Measurements from ENCODE around the gene RABL6. TPM values are rescaled to one million over a fixed set of nuclear protein-coding genes. Genes with fewer than 3 reads are reported as not detected.

RABL6 gene
- total RNA-seq, 1 experiment from 2014 or later, result 43.1 TPM

DNA sequence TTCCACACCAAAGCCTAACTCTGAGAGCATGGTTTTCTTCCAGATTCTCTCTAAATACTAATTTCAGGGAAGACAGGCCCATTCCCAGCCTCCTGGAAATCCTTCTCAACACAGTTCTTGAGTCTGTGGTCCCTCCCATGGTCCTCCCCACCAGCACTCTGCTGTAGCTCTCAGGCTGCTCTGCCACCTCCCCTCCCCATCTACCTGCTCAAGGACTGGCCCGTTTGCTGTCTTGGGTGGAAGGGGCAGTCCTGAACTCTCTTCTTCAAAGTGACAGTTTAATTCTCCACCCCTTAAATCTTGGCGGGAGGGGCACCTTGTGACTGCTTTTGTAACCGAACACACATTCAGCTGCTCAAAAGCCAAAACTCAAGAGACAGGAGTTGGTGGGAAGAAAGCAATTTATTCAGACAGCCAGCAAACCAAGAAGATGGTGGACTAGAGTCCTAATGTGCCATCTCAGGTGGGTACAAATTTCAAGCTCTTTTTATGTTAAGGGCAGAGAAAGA lies 35.8 kb upstream of the RABL6 start:
- peaks cover 5% of the 10 kb centered on the region; the same call in 1 of the 2 replicates for H3K36me3 ChIP-seq (ENCODE audit: insufficient read depth, low read length)
- no peak for DNase-seq
- peaks cover 15% of the 10 kb centered on the region for H3K4me1 ChIP-seq (ENCODE audit: low read length)
- H3K27ac ChIP-seq (ENCODE audit: low read length), result no peak overlapping the region
- H4K20me1 ChIP-seq (ENCODE audit: insufficient read depth, low read depth, low read length), result no peaks in the 10 kb centered on the region
- no peak overlapping the region for H3K4me2 ChIP-seq (ENCODE audit: low read depth, low read length, poor library complexity, severe bottlenecking)
- no peak overlapping the region for H3K9ac ChIP-seq (ENCODE audit: low read length)
- no peaks in the 10 kb centered on the region for H3K9me3 ChIP-seq (ENCODE audit: low read length)
- H3K27me3 ChIP-seq (ENCODE audit: low read length), result no peaks in the 10 kb centered on the region
- no peaks in the 10 kb centered on the region for H3K79me2 ChIP-seq (ENCODE audit: low read length)
- no peak overlapping the region for H3K4me3 ChIP-seq (ENCODE audit: low read length)
- H2AFZ ChIP-seq (ENCODE audit: low read length), result no peak overlapping the region
- no peaks in the 10 kb centered on the region for H3K9me2 ChIP-seq (replicated peaks; ENCODE audit: insufficient read depth, low read length)

DNA sequence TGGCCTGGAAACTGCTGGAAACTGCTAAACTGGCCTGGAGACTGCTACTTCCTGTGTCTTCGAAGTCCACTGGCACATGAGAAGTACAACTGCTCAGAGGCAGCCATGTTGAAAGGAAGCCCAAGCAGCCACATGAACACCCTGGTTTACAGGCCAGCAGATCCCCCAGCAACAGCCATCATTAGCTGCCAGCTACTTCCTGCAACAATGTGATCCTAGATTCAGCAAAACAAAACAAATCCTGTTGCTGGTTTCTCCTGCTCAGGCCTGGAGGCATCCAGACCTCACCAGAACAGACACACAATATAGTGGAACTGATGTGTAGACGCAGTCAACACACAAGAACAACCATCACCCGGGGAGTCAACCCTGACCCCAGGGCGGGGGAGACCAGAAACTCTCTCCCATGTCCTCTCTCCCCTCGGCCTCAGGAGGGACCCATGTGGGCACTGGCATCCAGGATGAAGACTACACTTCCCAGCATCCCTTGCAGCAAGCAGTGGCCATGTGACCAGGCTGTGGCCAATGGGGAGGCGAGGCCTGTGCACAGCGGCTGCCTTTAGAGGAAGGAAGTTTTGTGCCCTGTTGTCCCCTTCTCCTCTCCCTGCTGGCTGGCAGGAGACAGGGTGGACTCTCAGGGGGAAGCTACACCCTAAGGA lies 34.2 kb upstream of the RABL6 start:
- H3K9me2 ChIP-seq (replicated peaks; ENCODE audit: insufficient read depth, low read length), result no peaks in the 10 kb centered on the region
- no peaks in the 10 kb centered on the region for H3K9me3 ChIP-seq (ENCODE audit: low read length)
- peak; percentile 89 for DNase-seq

DNA sequence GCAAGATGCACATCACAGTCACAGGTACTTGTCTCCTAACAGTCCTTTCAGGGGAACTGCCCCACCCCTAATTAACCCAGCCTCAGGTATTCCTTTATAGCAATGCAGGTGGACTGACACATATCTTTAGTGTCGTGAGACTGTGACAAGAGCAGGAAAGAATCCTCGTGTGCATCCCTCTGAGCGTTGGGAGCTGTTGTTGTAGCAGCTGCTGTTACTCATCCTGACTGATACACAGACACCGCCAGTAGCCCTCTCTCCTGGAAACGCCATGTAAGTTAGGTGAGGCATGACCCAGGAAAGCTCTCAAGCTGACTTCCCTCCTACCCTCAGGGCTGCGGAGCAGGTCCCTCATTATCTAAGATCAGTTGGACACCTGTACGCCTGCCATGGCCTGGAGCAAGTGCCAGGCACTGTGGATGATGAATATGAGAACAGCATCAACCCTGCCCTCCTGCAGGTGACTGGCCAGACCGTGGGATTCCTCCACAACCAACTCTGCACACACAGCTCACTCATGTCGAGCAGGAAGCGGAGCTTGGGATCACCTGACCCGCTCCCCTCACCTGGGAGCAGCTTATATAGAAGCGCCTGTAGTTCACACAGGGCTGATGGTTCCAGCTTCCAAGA lies 33.2 kb upstream of the RABL6 start:
- Histone ChIP-seq H3K9me2 (replicated peaks; ENCODE audit: insufficient read depth, low read length) (no peaks in the 10 kb centered on the region), H2AFZ (ENCODE audit: low read length) (0 out of 2 replicates have a peak overlapping the region, but pooled peaks have one; percentile 97)

More for the DNA sequence above, 34.2 kb upstream of the RABL6 start:
- no peaks in the 10 kb centered on the region for H3K27me3 ChIP-seq (ENCODE audit: low read length)
- no peaks in the 10 kb centered on the region for H4K20me1 ChIP-seq (ENCODE audit: insufficient read depth, low read depth, low read length)
- H3K27ac ChIP-seq (ENCODE audit: low read length), result no peak overlapping the region
- peak overlapping the region; percentile 97 for H2AFZ ChIP-seq (ENCODE audit: low read length)
- no peak overlapping the region for H3K4me2 ChIP-seq (ENCODE audit: low read depth, low read length, poor library complexity, severe bottlenecking)
- peaks cover 5% of the 10 kb centered on the region; the same call in 1 of the 2 replicates for H3K36me3 ChIP-seq (ENCODE audit: insufficient read depth, low read length)
- peak overlapping the region; percentile 10; the same call in 1 of the 2 replicates for H3K9ac ChIP-seq (ENCODE audit: low read length)
- H3K4me3 ChIP-seq (ENCODE audit: low read length), result peak overlapping the region; percentile 14; the same call in 1 of the 2 replicates
- H3K79me2 ChIP-seq (ENCODE audit: low read length), result no peaks in the 10 kb centered on the region
- H3K4me1 ChIP-seq (ENCODE audit: low read length), result 0 out of 2 replicates have a peak, but pooled peaks cover 6% of the 10 kb centered on the region

DNA sequence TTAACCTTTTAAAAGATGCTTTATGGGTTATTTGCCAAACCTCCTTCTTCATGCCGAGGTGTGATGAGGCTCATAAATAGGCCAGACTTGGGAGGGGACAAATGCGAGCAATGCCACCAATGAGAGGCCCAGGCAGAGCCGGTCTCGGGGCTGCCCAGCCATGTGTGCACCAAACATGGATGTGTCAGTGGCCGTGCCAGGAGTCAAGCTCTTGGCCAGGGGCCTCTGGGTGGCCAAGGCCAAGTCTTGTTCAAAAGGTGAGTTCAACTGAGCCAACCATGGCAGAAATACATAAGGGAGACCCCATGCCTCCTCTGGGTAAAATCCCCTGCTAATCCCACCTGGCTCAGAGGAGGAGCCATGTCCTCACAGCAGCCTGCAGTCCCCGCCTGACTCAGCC lies 32.6 kb upstream of the RABL6 start:
- no peak overlapping the region for H2AFZ ChIP-seq (ENCODE audit: low read length)
- H3K9ac ChIP-seq (ENCODE audit: low read length), result no peak overlapping the region
- H3K4me2 ChIP-seq (ENCODE audit: low read depth, low read length, poor library complexity, severe bottlenecking), result no peak overlapping the region
- H3K4me1 ChIP-seq (ENCODE audit: low read length), result 0 out of 2 replicates have a peak, but pooled peaks cover 3% of the 10 kb centered on the region
- H3K79me2 ChIP-seq (ENCODE audit: low read length), result no peaks in the 10 kb centered on the region
- no peaks in the 10 kb centered on the region for H3K9me2 ChIP-seq (replicated peaks; ENCODE audit: insufficient read depth, low read length)
- H3K4me3 ChIP-seq (ENCODE audit: low read length), result no peak overlapping the region
- H3K27me3 ChIP-seq (ENCODE audit: low read length), result no peaks in the 10 kb centered on the region
- no peak overlapping the region for H3K27ac ChIP-seq (ENCODE audit: low read length)
- no peaks in the 10 kb centered on the region for H4K20me1 ChIP-seq (ENCODE audit: insufficient read depth, low read depth, low read length)
- no peak for DNase-seq
- H3K36me3 ChIP-seq (ENCODE audit: insufficient read depth, low read length), result peaks cover 5% of the 10 kb centered on the region; the same call in 1 of the 2 replicates
- H3K9me3 ChIP-seq (ENCODE audit: low read length), result no peaks in the 10 kb centered on the region

More for the DNA sequence above, 33.2 kb upstream of the RABL6 start:
- Histone ChIP-seq H3K9me3 (ENCODE audit: low read length) (no peaks in the 10 kb centered on the region), H3K4me1 (ENCODE audit: low read length) (0 out of 2 replicates have a peak, but pooled peaks cover 6% of the 10 kb centered on the region), H3K27ac (ENCODE audit: low read length) (no peak overlapping the region), H3K79me2 (ENCODE audit: low read length) (no peaks in the 10 kb centered on the region), H3K27me3 (ENCODE audit: low read length) (no peaks in the 10 kb centered on the region), H3K4me3 (ENCODE audit: low read length) (no peak overlapping the region; the same call in 1 of the 2 replicates), H3K36me3 (ENCODE audit: insufficient read depth, low read length) (peaks cover 5% of the 10 kb centered on the region; the same call in 1 of the 2 replicates), H4K20me1 (ENCODE audit: insufficient read depth, low read depth, low read length) (no peaks in the 10 kb centered on the region), H3K4me2 (ENCODE audit: low read depth, low read length, poor library complexity, severe bottlenecking) (no peak overlapping the region), H3K9ac (ENCODE audit: low read length) (no peak overlapping the region)
- no peak for DNase-seq

DNA sequence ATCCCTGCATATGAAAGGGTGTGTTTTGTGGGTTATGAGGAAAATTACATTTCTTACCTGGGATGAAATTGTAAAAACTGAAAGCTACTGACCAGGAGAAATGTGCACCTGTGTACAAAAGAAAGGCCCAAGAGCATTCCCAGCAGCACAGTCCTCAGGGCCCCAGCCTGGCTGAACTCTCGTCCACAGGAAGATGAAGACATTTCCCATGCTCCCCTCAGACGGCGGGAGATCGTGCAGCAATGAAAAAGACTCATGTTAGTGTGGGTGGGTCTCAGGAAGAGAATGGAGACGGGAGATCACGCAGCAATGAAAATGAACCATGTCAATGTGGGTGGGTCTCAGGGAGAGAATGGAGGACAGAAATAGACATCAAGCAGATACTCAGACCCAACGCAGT lies 30.8 kb upstream of the RABL6 start:
- H3K4me2 ChIP-seq (ENCODE audit: low read depth, low read length, poor library complexity, severe bottlenecking), result no peak overlapping the region
- no peaks in the 10 kb centered on the region for H3K9me2 ChIP-seq (replicated peaks; ENCODE audit: insufficient read depth, low read length)
- H3K36me3 ChIP-seq (ENCODE audit: insufficient read depth, low read length), result peaks cover 5% of the 10 kb centered on the region; the same call in 1 of the 2 replicates
- H4K20me1 ChIP-seq (ENCODE audit: insufficient read depth, low read depth, low read length), result no peaks in the 10 kb centered on the region
- H3K79me2 ChIP-seq (ENCODE audit: low read length), result no peaks in the 10 kb centered on the region
- no peak overlapping the region for H2AFZ ChIP-seq (ENCODE audit: low read length)
- H3K4me3 ChIP-seq (ENCODE audit: low read length), result no peak overlapping the region
- H3K27ac ChIP-seq (ENCODE audit: low read length), result no peak overlapping the region
- H3K27me3 ChIP-seq (ENCODE audit: low read length), result no peaks in the 10 kb centered on the region
- 0 out of 2 replicates have a peak, but pooled peaks cover 3% of the 10 kb centered on the region for H3K4me1 ChIP-seq (ENCODE audit: low read length)
- H3K9ac ChIP-seq (ENCODE audit: low read length), result no peak overlapping the region
- no peaks in the 10 kb centered on the region for H3K9me3 ChIP-seq (ENCODE audit: low read length)
- no peak for DNase-seq

DNA sequence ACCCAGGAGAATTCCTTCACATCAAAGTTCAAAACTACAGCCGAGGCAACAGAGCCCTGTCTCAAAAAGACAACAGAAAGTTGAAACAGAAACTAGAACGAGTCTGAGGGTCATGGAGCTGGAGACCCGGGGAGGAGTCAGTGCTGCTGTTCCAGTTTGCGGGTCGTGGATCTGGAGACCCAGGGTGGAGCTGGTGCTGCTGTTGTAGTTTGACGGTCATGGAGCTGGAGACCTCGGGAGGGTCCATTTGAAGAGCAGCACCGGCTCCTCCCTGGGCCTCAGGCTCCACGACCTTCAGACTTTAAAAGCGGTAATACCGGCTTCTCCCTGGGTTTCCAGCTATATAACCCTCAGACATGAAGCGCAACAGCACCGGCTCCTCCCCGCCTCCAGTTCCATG lies 30.4 kb upstream of the RABL6 start:
- Histone ChIP-seq H3K9ac (ENCODE audit: low read length) (no peak overlapping the region), H3K4me1 (ENCODE audit: low read length) (0 out of 2 replicates have a peak, but pooled peaks cover 3% of the 10 kb centered on the region), H3K9me3 (ENCODE audit: low read length) (no peaks in the 10 kb centered on the region), H3K79me2 (ENCODE audit: low read length) (no peaks in the 10 kb centered on the region), H2AFZ (ENCODE audit: low read length) (no peak overlapping the region), H3K27ac (ENCODE audit: low read length) (no peak overlapping the region), H3K4me2 (ENCODE audit: low read depth, low read length, poor library complexity, severe bottlenecking) (no peak overlapping the region), H4K20me1 (ENCODE audit: insufficient read depth, low read depth, low read length) (no peaks in the 10 kb centered on the region), H3K4me3 (ENCODE audit: low read length) (no peak overlapping the region), H3K36me3 (ENCODE audit: insufficient read depth, low read length) (peaks cover 5% of the 10 kb centered on the region; the same call in 1 of the 2 replicates), H3K27me3 (ENCODE audit: low read length) (no peaks in the 10 kb centered on the region), H3K9me2 (replicated peaks; ENCODE audit: insufficient read depth, low read length) (no peaks in the 10 kb centered on the region)
- no peak for DNase-seq

DNA sequence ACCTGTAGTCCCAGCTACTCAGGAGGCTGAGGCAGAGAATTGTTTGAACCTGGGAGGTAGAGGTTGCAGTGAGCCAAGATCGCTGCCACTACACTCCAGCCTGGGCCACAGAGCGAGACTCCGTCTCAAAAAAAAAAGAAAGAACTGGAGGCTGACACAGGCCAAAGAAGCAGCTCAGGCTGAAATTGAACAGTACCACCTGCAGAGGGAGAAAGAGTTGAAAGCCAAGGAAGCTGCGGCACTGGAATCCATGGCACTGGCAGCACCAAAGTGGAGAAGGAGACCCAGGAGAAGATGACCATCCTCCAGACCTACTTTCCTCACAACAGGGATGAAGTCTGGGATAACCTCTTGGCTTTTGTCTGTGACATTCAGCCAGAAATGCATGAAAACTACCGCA lies 27.9 kb upstream of the RABL6 start:
- no peaks in the 10 kb centered on the region for H3K27me3 ChIP-seq (ENCODE audit: low read length)
- no peaks in the 10 kb centered on the region for H4K20me1 ChIP-seq (ENCODE audit: insufficient read depth, low read depth, low read length)
- H3K27ac ChIP-seq (ENCODE audit: low read length), result no peak overlapping the region
- H2AFZ ChIP-seq (ENCODE audit: low read length), result no peak overlapping the region
- H3K9me2 ChIP-seq (replicated peaks; ENCODE audit: insufficient read depth, low read length), result no peaks in the 10 kb centered on the region
- no peaks in the 10 kb centered on the region for H3K79me2 ChIP-seq (ENCODE audit: low read length)
- H3K36me3 ChIP-seq (ENCODE audit: insufficient read depth, low read length), result no peaks in the 10 kb centered on the region
- no peak overlapping the region for H3K4me2 ChIP-seq (ENCODE audit: low read depth, low read length, poor library complexity, severe bottlenecking)
- no peak for DNase-seq
- H3K9ac ChIP-seq (ENCODE audit: low read length), result no peak overlapping the region
- H3K4me1 ChIP-seq (ENCODE audit: low read length), result no peaks in the 10 kb centered on the region
- no peaks in the 10 kb centered on the region for H3K9me3 ChIP-seq (ENCODE audit: low read length)
- no peak overlapping the region for H3K4me3 ChIP-seq (ENCODE audit: low read length)

DNA sequence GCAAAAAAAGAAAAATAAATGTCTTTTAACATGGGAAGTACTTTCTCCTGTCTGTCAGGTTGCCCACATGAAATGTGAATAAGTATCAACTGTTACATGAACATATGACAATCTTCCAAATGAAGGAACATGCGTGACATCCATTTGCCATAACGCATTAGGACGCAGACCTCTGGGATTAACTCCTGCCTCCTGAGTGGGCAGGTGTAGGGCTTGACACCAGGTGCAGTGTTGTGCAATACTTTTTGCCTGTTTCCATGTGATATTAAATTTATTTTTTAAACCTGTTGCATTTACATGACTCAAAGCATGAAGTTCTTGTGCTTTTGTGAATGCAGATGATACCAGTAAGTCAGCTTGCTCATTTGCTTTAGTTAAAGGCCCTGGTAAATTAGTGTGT lies 25.3 kb upstream of the RABL6 start:
- Histone ChIP-seq H3K4me1 (ENCODE audit: low read length) (no peaks in the 10 kb centered on the region; the same call in 1 of the 2 replicates), H4K20me1 (ENCODE audit: insufficient read depth, low read depth, low read length) (no peaks in the 10 kb centered on the region), H3K27me3 (ENCODE audit: low read length) (no peaks in the 10 kb centered on the region), H3K79me2 (ENCODE audit: low read length) (no peaks in the 10 kb centered on the region), H3K9me2 (replicated peaks; ENCODE audit: insufficient read depth, low read length) (no peaks in the 10 kb centered on the region), H2AFZ (ENCODE audit: low read length) (no peak overlapping the region), H3K27ac (ENCODE audit: low read length) (no peak overlapping the region), H3K36me3 (ENCODE audit: insufficient read depth, low read length) (no peaks in the 10 kb centered on the region), H3K9me3 (ENCODE audit: low read length) (no peaks in the 10 kb centered on the region), H3K4me2 (ENCODE audit: low read depth, low read length, poor library complexity, severe bottlenecking) (no peak overlapping the region), H3K4me3 (ENCODE audit: low read length) (no peak overlapping the region), H3K9ac (ENCODE audit: low read length) (no peak overlapping the region)
- no peak for DNase-seq

All from Karpas-422 (cell line).